LNCAP (cell line): ENCODE results near the gene LRRC10B.

Experiments
- TF ChIP-seq, protein P1 (sequence below): fragments of 450-650 bp; IDR thresholded peaks from 2 replicates; pipeline ENCODE4 v1.5.1; 2017; ENCODE audit warnings: mild to moderate bottlenecking

Gene LRRC10B

DNA sequence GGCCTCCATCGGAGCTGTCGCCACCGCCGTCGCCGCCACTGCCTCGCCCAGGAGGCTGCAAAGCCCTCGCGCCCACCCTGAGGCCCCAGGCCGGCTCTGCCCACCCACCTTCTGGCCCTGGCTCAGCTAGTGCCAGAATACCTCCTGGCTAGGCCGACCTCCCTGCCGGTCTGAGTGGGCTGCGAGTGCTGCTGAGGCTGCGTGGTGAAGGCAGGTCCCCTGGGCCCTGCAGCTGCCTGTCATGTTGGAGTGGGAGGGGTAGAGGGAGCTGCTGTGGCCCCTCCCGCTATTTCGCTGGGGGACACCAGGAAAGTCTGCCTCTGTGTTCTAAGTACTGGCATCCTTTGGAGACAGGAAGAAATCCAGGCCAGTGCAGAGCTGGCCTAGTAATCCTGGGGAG is 34.2 kb downstream of the LRRC10B start:
- TF ChIP-seq, protein P1, sequence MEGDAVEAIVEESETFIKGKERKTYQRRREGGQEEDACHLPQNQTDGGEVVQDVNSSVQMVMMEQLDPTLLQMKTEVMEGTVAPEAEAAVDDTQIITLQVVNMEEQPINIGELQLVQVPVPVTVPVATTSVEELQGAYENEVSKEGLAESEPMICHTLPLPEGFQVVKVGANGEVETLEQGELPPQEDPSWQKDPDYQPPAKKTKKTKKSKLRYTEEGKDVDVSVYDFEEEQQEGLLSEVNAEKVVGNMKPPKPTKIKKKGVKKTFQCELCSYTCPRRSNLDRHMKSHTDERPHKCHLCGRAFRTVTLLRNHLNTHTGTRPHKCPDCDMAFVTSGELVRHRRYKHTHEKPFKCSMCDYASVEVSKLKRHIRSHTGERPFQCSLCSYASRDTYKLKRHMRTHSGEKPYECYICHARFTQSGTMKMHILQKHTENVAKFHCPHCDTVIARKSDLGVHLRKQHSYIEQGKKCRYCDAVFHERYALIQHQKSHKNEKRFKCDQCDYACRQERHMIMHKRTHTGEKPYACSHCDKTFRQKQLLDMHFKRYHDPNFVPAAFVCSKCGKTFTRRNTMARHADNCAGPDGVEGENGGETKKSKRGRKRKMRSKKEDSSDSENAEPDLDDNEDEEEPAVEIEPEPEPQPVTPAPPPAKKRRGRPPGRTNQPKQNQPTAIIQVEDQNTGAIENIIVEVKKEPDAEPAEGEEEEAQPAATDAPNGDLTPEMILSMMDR: no peak

DNA sequence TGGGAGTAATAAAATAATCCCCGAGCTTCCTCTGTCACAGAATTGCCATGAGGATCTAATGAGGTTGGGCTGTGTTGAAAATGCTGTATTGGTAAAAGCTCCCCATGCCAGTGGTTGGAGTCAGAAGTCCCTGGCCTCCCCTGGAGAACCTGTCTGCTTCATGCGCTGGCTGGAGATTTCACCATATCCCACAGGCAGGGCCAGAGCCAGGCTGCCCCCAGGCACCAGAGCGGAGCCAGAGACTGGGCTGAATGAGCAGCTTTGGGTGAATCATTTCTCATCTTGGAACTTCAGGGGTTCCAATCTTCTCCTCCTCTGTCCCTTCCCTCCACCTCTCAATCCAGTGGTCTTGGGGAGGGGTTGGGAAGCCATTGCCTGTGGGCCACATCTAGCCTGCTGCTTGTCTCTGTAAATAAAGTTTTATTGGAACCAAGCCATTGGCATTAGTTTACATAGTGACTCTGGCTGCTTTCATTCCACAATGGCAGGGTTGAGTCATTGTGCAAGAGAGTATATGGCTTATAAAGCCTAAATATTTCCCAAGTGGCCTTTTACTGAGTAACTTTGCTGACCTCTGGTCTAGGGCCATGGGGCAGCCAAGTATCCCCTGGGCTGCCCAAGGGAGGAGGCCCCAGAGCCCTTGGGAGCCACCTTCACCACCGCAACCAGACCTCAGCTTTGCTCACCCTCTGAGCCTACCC is 35.2 kb downstream of the LRRC10B start:
- TF ChIP-seq, protein P1: no peak

DNA sequence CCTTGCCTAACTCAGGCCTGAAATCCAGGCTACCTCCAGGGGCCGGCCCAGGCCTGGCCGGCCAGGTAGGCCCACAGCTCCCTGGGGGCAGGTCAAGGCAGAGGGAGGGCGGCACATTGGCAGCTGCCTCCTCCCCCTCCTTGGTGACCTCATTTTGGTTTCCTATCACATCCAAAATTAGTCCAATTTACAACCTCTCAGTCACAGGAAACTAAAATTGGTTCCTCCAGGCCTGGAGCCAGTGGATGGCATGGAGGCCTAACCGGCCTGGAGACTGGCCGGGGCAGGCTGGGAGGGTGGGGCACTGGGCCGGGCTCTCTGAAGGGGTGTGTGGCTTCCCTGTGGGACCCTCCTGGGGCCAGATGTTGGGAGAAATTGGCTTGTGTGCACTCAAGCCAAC is 35.9 kb downstream of the LRRC10B start:
- TF ChIP-seq, protein P1: no peak

- TF ChIP-seq, protein P1: peak; percentile 56; the same call in 1 of the 2 replicates
Measured at GRCh38 chr11:61545341-61545740, 36.8 kb downstream of the LRRC10B start.

DNA sequence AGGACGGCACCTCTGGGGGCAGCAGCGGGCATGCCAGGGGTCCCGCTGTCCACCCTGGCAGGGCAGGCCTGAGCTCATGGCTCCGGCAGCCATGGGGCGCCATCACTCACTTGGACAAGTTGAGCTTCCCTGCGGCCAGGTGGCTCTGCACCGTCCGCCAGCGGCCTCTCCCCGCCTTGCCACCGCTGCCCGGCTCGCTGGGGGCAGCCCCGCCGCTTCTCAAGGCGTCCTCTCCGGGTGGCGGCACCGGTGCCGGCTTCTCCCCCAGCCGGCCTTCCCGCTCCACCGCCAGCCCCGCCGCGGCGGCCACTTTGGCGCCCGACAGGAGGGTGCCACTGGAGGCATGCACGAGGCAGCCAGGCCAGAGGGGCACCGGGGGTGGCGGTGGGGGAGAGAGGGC is 37.4 kb downstream of the LRRC10B start:
- TF ChIP-seq, protein P1: no peak

- TF ChIP-seq, protein P1: no peak
Measured at GRCh38 chr11:61546663-61547062, 38.1 kb downstream of the LRRC10B start.

DNA sequence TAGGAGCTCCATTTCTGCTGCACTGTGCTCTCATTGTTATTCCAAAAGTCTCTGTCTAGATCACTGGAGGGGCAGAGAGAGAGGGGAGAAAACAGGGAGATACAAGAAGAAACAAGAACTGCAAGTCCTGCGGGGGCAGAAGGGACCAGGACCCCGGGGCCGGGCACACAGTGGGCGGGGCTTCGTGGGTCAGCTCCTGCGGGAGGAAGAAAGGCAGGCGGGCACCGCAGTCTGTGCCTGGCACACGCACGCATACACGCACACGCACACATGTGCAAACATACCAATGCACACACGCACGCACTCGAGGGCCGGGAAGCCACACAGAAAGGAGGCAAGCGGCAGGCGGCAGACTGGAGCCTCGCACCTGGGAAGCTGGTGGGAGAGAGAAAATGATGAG is 38.7 kb downstream of the LRRC10B start:
- TF ChIP-seq, protein P1: no peak

- TF ChIP-seq, protein P1: no peak
Measured at GRCh38 chr11:61549177-61549576, 40.6 kb downstream of the LRRC10B start.
